Colonic mucosa (tissue), 4 donors: ENCODE measurements around the gene SLC9A9. TPM values are rescaled to one million over a fixed set of nuclear protein-coding genes. Genes with fewer than 3 reads are reported as not detected.

Experiments
- DNase-seq: peaks from one replicate; pipeline ENCODE4 v3.0.0-alpha.2; 2020
- H3K27ac ChIP-seq: fragments of 200-600 bp; one replicate; pipeline ENCODE4 v1.8.0; 2021
- H3K27me3 ChIP-seq: fragments of 200-600 bp; one replicate; pipeline ENCODE4 v1.8.0; 2021
- H3K36me3 ChIP-seq: fragments of 200-600 bp; one replicate; pipeline ENCODE4 v1.8.0; 2021
- H3K4me1 ChIP-seq: fragments of 200-600 bp; one replicate; pipeline ENCODE4 v1.8.0; 2021; ENCODE audit warnings: mild to moderate bottlenecking
- H3K4me3 ChIP-seq: fragments of 200-600 bp; one replicate; pipeline ENCODE4 v1.8.0; 2021
- H3K9ac ChIP-seq, 2 donors: one replicate each; pipeline ENCODE4 v1.7.0; 2013; ENCODE audit warnings: control low read depth in 2 of 2, low read depth in 2 of 2, low read length in 2 of 2
- H3K9me3 ChIP-seq: fragments of 200-600 bp; one replicate; pipeline ENCODE4 v1.8.0; 2021
- CTCF ChIP-seq: fragments of 200-600 bp; IDR thresholded peaks from one replicate; pipeline ENCODE4 v1.8.0; 2022; ENCODE audit warnings: antibody characterized with exemption, mild to moderate bottlenecking
- intact Hi-C: fragments of 100-400 bp; cut with DNase I; formaldehyde crosslinking; loops from one replicate; pipeline ENCODE4 v1.14.1; 2022
- total RNA-seq, 2 donors: library from RNA; stranded (reverse); fragmentation: NEBNext Ultra II Directional in 1 of 2; extraction: Animal tissue kit (Norgen Biotek cat#: 25700) in 1 of 2; gene quantifications; one replicate each; pipeline ENCODE4 v1.2.1, GENCODE V29; 2021
- donor health status: healthy.
- donor health status: DM: no; HTN: no; CAD: no.
- donor health status: DM: no; HTN: no; CAD: no.

The SLC9A9 gene
- total RNA-seq, 2 donors from 2014 or later: 2.5 to 6.5 TPM

DNA sequence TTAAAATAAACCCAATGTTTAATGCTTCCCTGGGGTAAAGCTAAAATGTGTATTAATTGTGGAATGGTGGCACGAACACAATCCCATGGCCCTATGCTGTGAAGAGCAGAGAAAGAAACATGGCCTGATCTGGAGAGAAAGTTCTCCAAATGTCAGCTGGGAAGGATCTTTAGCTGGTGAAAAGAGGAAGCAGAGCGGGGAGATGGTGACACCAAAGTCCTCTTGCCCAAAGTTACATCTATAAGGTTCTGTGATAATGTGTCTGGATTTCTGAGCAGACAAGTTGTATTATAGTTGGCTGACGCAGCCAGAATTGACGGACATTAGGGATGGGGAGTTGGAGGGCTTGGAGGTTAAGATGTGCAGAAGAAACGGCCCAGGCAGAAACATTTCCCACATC is 532.5 kb downstream of the SLC9A9 start:
- no peaks in the 10 kb centered on the region for H3K9me3 ChIP-seq
- intact Hi-C loops: no loop called here
- H3K27ac ChIP-seq: no peak overlapping the region
- no peaks in the 10 kb centered on the region for H3K27me3 ChIP-seq
- no peak overlapping the region for H3K9ac ChIP-seq
- no peak for DNase-seq
- H3K4me3 ChIP-seq: no peak overlapping the region
- no peaks in the 10 kb centered on the region for H3K4me1 ChIP-seq
- no peaks in the 10 kb centered on the region for H3K36me3 ChIP-seq
- no peak for TF ChIP-seq CTCF

- H3K9me3 ChIP-seq: no peaks in the 10 kb centered on the region
- H3K9ac ChIP-seq: no peak overlapping the region
- TF ChIP-seq CTCF: no peak
- DNase-seq: no peak
- no peak overlapping the region for H3K4me3 ChIP-seq
- H3K36me3 ChIP-seq: no peaks in the 10 kb centered on the region
- no peaks in the 10 kb centered on the region for H3K4me1 ChIP-seq
- no peak overlapping the region for H3K27ac ChIP-seq
- no peaks in the 10 kb centered on the region for H3K27me3 ChIP-seq
- intact Hi-C loops: no loop called here
Observed at GRCh38 chr3:143314251-143315093, 533.8 kb downstream of the SLC9A9 start.

DNA sequence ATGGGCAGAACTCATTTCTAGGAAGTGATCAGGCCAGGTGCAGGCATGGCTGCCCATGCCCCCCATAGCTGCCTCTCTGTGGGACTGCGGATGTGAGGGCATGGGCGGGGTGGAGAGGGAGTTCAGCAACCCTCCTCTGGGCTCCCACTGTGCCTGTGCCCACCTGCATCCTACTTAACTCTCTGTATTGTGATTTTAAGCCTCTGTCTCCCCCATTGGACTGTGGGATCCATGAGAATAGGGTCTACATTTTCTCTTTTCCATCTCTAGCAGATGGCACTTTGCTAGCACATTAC is 534.4 kb downstream of the SLC9A9 start:
- Histone ChIP-seq H3K9me3 (no peaks in the 10 kb centered on the region), H3K4me3 (no peak overlapping the region), H3K36me3 (no peaks in the 10 kb centered on the region), H3K9ac (no peak overlapping the region), H3K27ac (no peak overlapping the region), H3K27me3 (no peaks in the 10 kb centered on the region), H3K4me1 (no peaks in the 10 kb centered on the region)
- intact Hi-C loops: no loop called here
- no peak for TF ChIP-seq CTCF
- DNase-seq: no peak

GRCh38 chr3:143313025-143313892 is 535.0 kb downstream of the SLC9A9 start:
- TF ChIP-seq CTCF: no peak
- no peaks in the 10 kb centered on the region for H3K36me3 ChIP-seq
- H3K9ac ChIP-seq: no peak overlapping the region
- H3K27ac ChIP-seq: no peak overlapping the region
- intact Hi-C loops: no loop called here
- no peaks in the 10 kb centered on the region for H3K4me1 ChIP-seq
- no peak for DNase-seq
- H3K9me3 ChIP-seq: no peaks in the 10 kb centered on the region
- no peaks in the 10 kb centered on the region for H3K27me3 ChIP-seq
- H3K4me3 ChIP-seq: no peak overlapping the region

DNA sequence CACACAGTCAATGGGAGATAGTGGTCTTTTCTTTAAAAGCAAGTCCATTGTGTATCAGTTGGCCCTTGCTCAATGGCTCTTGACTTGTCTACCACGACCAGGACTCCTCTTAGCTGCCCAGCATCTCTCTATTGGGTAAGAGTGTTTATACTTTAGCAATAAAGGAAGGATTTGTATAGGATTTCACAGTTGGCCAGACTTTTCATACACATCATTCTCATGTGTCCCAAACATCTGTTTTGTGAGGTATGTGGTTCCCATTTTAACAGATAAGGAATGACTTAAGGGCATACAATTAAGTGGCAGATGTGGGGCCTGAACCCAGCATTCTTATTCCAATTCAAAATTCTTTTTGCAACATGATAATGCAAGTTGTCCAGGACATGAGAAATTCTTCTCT is 537.2 kb downstream of the SLC9A9 start:
- intact Hi-C loops: no loop called here
- Histone ChIP-seq H3K4me3 (no peak overlapping the region), H3K9me3 (no peaks in the 10 kb centered on the region), H3K27ac (no peak overlapping the region), H3K9ac (no peak overlapping the region), H3K4me1 (peaks cover 1% of the 10 kb centered on the region), H3K36me3 (no peaks in the 10 kb centered on the region), H3K27me3 (no peaks in the 10 kb centered on the region)
- TF ChIP-seq CTCF: no peak
- DNase-seq: no peak
